ENCODE results near the gene SCUBE3.

- no peak for TF ChIP-seq EZH2 (IDR thresholded peaks at IDR 0.05; ENCODE audit: borderline replicate concordance, insufficient read depth, low read depth, low read length, poor library complexity, severe bottlenecking)
- no peak for TF ChIP-seq CTCF (IDR thresholded peaks at IDR 0.05)
Observed at GRCh38 chr6:35177157-35177556, 36.6 kb upstream of the SCUBE3 start.

Measured in B cell (primary cell).